Heart right ventricle (tissue), 16 donors: ENCODE measurements around the gene PPM1H. TPM values are rescaled to one million over a fixed set of nuclear protein-coding genes. Genes with fewer than 3 reads are reported as not detected.

Source experiments
- ATAC-seq, 8 donors: fragments of 200-7000 bp; cut with Tn5 transposase; one replicate each; pipeline ENCODE4 v1.9.1; 2020; ENCODE audit warnings: mild to moderate bottlenecking in 8 of 8, moderate library complexity in 8 of 8, moderate number of reproducible peaks in 1 of 8
- DNase-seq, 2 donors: peaks; one replicate each; pipeline ENCODE4 v3.0.0-alpha.2; 2020
- H3K27ac ChIP-seq, 10 donors: fragments of 200-600 bp; sonication (generic) in 2 of 10; one replicate each; pipeline versions ENCODE4 v1.5.0 to v1.8.0; 2020 to 2022; ENCODE audit warnings: mild to moderate bottlenecking in 3 of 10
- H3K27me3 ChIP-seq, 7 donors: fragments of 200-600 bp; one replicate each; pipeline ENCODE4 v1.8.0; 2021 to 2022; ENCODE audit warnings: mild to moderate bottlenecking in 2 of 7
- H3K36me3 ChIP-seq, 9 donors: fragments of 200-600 bp; sonication (generic) in 1 of 9; one replicate each; pipeline versions ENCODE4 v1.5.0 to v1.8.0; 2020 to 2022; ENCODE audit warnings: mild to moderate bottlenecking in 2 of 9
- H3K4me1 ChIP-seq, 9 donors: fragments of 200-600 bp; sonication (generic) in 1 of 9; one replicate each; pipeline versions ENCODE4 v1.5.0 to v1.8.0; 2020 to 2022; ENCODE audit warnings: mild to moderate bottlenecking in 4 of 9
- H3K4me3 ChIP-seq, 10 donors: fragments of 200-600 bp; sonication (generic) in 2 of 10; one replicate each; pipeline versions ENCODE4 v1.5.0 to v1.8.0; 2020 to 2022; ENCODE audit warnings: mild to moderate bottlenecking in 7 of 10, moderate library complexity in 2 of 10
- H3K9me3 ChIP-seq, 11 donors: fragments of 200-600 bp in 10 of 11; sonication (generic) in 2 of 11; one replicate each; pipeline versions ENCODE4 v1.5.0 to v1.8.0; 2013 to 2022; ENCODE audit warnings: mild to moderate bottlenecking in 2 of 11, control low read depth in 1 of 11, moderate library complexity in 1 of 11
- WGBS, 2 donors: extraction: QIAGEN DNeasy Blood & Tissue Kit; methylation state at CpG; one replicate each; pipeline ENCODE4 v1.1.7; 2013; ENCODE audit warnings: inconsistent platforms in 1 of 2; 5-methylcytosine and 5-hydroxymethylcytosine counted together
- intact Hi-C, 10 donors: fragments of 100-400 bp; cut with DNase I; formaldehyde crosslinking; loops; one replicate each; pipeline versions ENCODE4 v1.11.1 to v1.14.2; 2022
- polyA plus RNA-seq, 2 donors: library from polyadenylated mRNA; stranded (reverse); fragments of 200-250 nt; gene quantifications; one replicate each; pipeline ENCODE4 v1.2.3, GENCODE V29; 2013
- total RNA-seq, 10 donors: library from RNA; stranded (reverse); fragmentation: NEBNext Ultra II Directional in 3 of 10; extraction: Animal tissue kit (Norgen Biotek cat#: 25700) in 3 of 10; gene quantifications; one replicate each; pipeline versions ENCODE4 v1.2.1 to v1.2.4, GENCODE V29; 2021 to 2023
- TF ChIP-seq, protein P1 (sequence below), 9 donors: fragments of 200-600 bp; sonication (generic) in 2 of 9; IDR thresholded peaks; one replicate each; pipeline versions ENCODE4 v1.5.0 to v1.8.0; 2021 to 2022; ENCODE audit warnings: antibody characterized with exemption in 9 of 9, mild to moderate bottlenecking in 5 of 9, moderate library complexity in 1 of 9
- donor health status: Arrhythmogenic right ventricular cardiomyopathy.
- donor health status: ischemic (EF 13 %, LVEDD 7.1; RV severe dilation, severe dysfunction).
- donor health status: healthy with polysubstance abuse.
- donor health status: DM: no; HTN: yes; CAD: no.
- donor health status: DM: no; HTN: no; CAD: no.
- donor health status: ischemic (EF 25% LVEDD 6.9; RV normal size, moderate dysfunction).
- donor health status: ischemic (EF 25% LVEDD 5.7; RV mildly dilated, moderate dysfunction).
- donor health status: healthy.
- donor health status: DM: yes; HTN: yes; CAD: no.
- donor health status: Ischemic cardiomyopathy.
- donor health status: ischemic (EF 35%, LVEDD 5.7; RV mildly dilated, moderate dysfunction).
- donor health status: nonischemic (EF 11% LVEDD 7.7; RV severe dilation, severe dysfunction).
- donor health status: DM: yes; HTN: yes; CAD: no.
- donor health status: PGD.
- donor health status: ischemic (EF 29% LVEDD 5.4; RV normal size, mild dysfunction).
- donor health status: nonischemic (EF 23%, LVEDD 6.1; RV moderate dilation, normal function).

Gene PPM1H
- total and polyA plus RNA-seq, 12 donors = 0.62 to 7.1 (median 5.3) TPM

DNA sequence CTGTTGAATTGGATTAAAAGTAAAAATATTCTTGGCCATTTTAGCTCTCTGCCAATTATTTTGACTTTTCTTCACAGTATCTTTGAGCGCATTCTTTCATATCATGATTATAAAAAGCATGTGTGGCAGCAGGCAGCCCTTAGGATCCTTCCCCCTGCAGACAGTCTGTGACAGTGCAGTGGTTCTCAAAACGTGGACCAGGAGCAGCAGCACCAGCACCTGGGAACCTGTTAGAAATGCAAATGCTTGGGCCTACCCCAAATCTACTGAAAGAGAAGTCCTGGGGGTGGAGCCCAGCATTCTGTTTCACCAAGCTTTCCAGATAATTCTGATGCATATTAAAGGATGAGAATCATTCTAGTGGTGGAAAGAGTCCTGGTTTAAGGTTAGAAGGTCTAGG lies 312.8 kb downstream of the PPM1H start:
- DNase-seq (no peak), ATAC-seq (no peak)
- 65 to 67% methylated on average over 2 of the region's 2 CpGs for WGBS, 2 donors
- Histone ChIP-seq H3K4me3 (no peak overlapping the region), H3K27me3 (no peaks in the 10 kb centered on the region), H3K4me1 (peaks cover 0 to 18% (median 0%) of the 10 kb centered on the region in 9 donors), H3K9me3 (no peaks in the 10 kb centered on the region), H3K36me3 (no peaks in the 10 kb centered on the region), H3K27ac (no peak overlapping the region)
- intact Hi-C loops = no loop called here
- TF ChIP-seq, protein P1, sequence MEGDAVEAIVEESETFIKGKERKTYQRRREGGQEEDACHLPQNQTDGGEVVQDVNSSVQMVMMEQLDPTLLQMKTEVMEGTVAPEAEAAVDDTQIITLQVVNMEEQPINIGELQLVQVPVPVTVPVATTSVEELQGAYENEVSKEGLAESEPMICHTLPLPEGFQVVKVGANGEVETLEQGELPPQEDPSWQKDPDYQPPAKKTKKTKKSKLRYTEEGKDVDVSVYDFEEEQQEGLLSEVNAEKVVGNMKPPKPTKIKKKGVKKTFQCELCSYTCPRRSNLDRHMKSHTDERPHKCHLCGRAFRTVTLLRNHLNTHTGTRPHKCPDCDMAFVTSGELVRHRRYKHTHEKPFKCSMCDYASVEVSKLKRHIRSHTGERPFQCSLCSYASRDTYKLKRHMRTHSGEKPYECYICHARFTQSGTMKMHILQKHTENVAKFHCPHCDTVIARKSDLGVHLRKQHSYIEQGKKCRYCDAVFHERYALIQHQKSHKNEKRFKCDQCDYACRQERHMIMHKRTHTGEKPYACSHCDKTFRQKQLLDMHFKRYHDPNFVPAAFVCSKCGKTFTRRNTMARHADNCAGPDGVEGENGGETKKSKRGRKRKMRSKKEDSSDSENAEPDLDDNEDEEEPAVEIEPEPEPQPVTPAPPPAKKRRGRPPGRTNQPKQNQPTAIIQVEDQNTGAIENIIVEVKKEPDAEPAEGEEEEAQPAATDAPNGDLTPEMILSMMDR (IDR thresholded peaks at IDR 0.05) = no peak

DNA sequence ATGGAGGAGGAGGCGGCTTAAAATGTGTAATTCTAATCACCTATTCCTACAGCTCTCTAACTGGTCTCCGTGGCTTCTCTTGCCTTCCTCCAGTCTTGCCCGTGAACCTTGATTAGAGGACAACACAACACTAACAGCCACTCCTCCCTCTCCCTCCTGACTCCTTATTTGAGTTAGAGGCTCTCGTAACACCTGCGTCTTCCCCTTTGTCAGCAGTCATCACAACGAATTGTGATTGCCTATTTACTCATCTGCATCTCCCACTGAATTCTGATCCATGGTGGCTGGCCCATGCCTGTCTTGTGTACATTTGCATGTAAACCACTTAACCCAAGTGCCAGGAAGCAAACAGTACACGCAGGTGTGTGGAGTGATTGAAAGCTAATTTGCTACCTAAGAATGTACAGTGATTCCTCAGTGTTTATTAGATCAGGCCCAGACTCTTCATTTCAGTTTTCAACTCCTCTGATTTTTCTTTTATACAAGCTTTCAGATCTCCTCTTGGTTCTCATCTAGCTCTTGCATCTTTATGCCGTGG lies 313.8 kb downstream of the PPM1H start:
- 83 to 88% methylated on average over 8 of the region's 8 CpGs for WGBS, 2 donors
- TF ChIP-seq, protein P1 (IDR thresholded peaks at IDR 0.05) = no peak
- no peak overlapping the region for H3K4me3 ChIP-seq
- H3K27me3 ChIP-seq = no peaks in the 10 kb centered on the region
- no peak for ATAC-seq
- peaks cover 0 to 18% (median 0%) of the 10 kb centered on the region in 9 donors for H3K4me1 ChIP-seq
- H3K9me3 ChIP-seq = no peaks in the 10 kb centered on the region
- H3K36me3 ChIP-seq = peaks cover 0 to 5% (median 0%) of the 10 kb centered on the region in 9 donors
- no peak for DNase-seq
- no peak overlapping the region for H3K27ac ChIP-seq
- intact Hi-C loops = no loop called here

DNA sequence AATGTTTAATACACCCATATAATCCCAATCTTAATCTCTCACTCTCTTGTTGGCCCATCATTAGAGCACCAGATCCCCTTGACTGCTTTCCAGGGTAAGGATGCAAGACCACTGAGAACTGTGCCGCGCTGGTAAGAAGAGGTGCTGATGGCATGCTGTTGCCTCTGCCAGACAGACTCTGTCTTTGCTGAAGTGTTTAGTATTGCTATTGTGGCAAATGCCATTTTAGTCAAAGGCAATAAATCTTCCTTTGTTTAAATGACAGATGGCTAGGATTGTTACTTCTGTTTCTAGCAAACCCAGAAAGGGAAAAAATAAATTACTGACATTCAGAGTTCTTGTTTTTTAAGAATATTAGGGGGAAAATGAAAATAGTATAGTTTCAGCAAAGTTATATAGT lies 316.0 kb downstream of the PPM1H start:
- no peak for DNase-seq
- Histone ChIP-seq H3K36me3 (peaks cover 0 to 6% (median 0%) of the 10 kb centered on the region in 9 donors), H3K9me3 (no peaks in the 10 kb centered on the region), H3K27ac (no peak overlapping the region), H3K4me3 (no peak overlapping the region), H3K4me1 (no peaks in the 10 kb centered on the region), H3K27me3 (no peaks in the 10 kb centered on the region)
- WGBS, 2 donors = 89 to 92% methylated on average over 2 of the region's 2 CpGs
- no peak for ATAC-seq
- intact Hi-C loops = no loop called here
- TF ChIP-seq, protein P1 (IDR thresholded peaks at IDR 0.05) = no peak

DNA sequence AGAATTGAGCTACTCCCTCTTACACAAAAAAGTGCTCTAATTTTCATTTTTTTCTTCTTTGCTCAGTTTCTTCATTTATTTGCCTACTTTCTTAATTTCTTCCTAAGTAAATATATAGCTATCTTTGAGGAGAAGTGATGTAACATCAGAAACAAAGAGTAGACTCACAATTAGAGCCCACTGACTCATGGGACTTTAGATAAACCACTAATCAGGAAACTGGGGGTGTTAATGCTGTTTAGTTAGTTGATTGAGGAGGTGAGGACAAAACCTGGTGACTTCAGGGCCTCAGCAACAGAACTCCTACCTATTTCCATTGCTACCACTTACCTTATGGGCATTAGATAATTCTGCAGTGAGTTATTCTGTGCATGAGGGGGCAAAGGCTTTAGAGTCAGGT lies 316.6 kb downstream of the PPM1H start:
- no peak for ATAC-seq
- Histone ChIP-seq H3K4me3 (no peak overlapping the region), H3K4me1 (no peaks in the 10 kb centered on the region), H3K27ac (no peak overlapping the region), H3K36me3 (peaks cover 0 to 9% (median 0%) of the 10 kb centered on the region in 9 donors), H3K27me3 (no peaks in the 10 kb centered on the region), H3K9me3 (no peaks in the 10 kb centered on the region)
- TF ChIP-seq, protein P1 (IDR thresholded peaks at IDR 0.05) = no peak
- intact Hi-C loops = no loop called here
- DNase-seq = no peak
